ENCODE results near the gene SYNGAP1.

DNA sequence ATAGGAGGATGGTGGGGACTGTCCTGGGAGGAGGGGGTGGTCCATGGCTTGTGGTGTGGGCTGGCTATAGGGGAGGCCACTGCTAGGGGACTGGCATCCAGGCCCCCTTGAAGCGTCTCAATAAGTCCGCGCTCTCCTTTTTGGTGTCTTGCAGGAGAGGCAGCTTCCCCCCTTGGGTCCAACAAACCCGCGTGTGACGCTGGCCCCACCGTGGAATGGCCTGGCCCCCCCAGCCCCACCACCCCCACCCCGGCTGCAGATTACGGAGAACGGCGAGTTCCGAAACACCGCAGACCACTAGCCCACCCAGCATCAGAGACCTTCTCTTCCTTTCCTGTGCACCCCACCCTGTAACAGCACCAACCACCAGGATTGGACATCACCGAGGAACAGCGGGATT, 31.7 kb downstream of the SYNGAP1 start:
- TF ChIP-seq POLR2A (IDR thresholded peaks at IDR 0.05; ENCODE audit: low read length): no peak
- TF ChIP-seq GATA1 (IDR thresholded peaks at IDR 0.05; ENCODE audit: low read depth, low read length): no peak
